ENCODE results near the gene TUBG1. TPM values are rescaled to one million over a fixed set of nuclear protein-coding genes. Genes with fewer than 3 reads are reported as not detected.

Gene TUBG1
- total and polyA plus RNA-seq, 10 of the 15 experiments (the other 5 are each of a cell fraction or from before 2014, with no cell fraction given), result 40.0 to 256 (median 107) TPM

- TF ChIP-seq RELB (IDR thresholded peaks at IDR 0.05; ENCODE audit: low read depth) (peak; percentile 63), BRCA1 (IDR thresholded peaks at IDR 0.05; ENCODE audit: low read depth, low read length) (no peak), EGR1 (IDR thresholded peaks at IDR 0.05; ENCODE audit: borderline replicate concordance in 1 of 2, low read depth in 2 of 2, low read length in 2 of 2) (0 out of 3 replicates have a peak, but pooled peaks of 1 of the 2 experiments have one; percentile 10), ZBED1 (IDR thresholded peaks at IDR 0.05; ENCODE audit: borderline replicate concordance) (no peak), TAF1 (IDR thresholded peaks at IDR 0.05; ENCODE audit: borderline replicate concordance, low read depth, low read length) (peak; percentile 88), RELA (IDR thresholded peaks at IDR 0.05; ENCODE audit: borderline replicate concordance, partially characterized antibody) (peak; percentile 43), YY1 (IDR thresholded peaks at IDR 0.05; ENCODE audit: low read depth, low read length) (peak; percentile 75; the same call in 1 of the 2 replicates), IKZF1 (conservative IDR thresholded peaks at IDR 0.05) (peak; percentile 72), HSF1 (IDR thresholded peaks at IDR 0.05; ENCODE audit: low read depth, low read length) (no peak), NR2C2 (IDR thresholded peaks at IDR 0.05; ENCODE audit: borderline replicate concordance, control insufficient read depth, insufficient read length, low read depth) (no peak), EED (IDR thresholded peaks at IDR 0.05; ENCODE audit: low read depth) (no peak), E2F4 (IDR thresholded peaks at IDR 0.05; ENCODE audit: low read depth, low read length) (peak; percentile 95), DPF2 (IDR thresholded peaks at IDR 0.05) (no peak; the same call in 1 of the 2 replicates), RAD21 (IDR thresholded peaks at IDR 0.05; ENCODE audit: insufficient read depth, low read depth, low read length) (no peak), SRF (IDR thresholded peaks at IDR 0.05; ENCODE audit: low read depth in 2 of 2, low read length in 2 of 2) (0 out of 4 replicates have a peak, but pooled peaks of 1 of the 2 experiments have one; percentile 41), MTA2 (IDR thresholded peaks at IDR 0.05; ENCODE audit: low read depth) (no peak), RFX5 (IDR thresholded peaks at IDR 0.05; ENCODE audit: low read depth, low read length) (no peak), CREM (IDR thresholded peaks at IDR 0.05; ENCODE audit: low read depth) (peak; percentile 75), ELK1 (IDR thresholded peaks at IDR 0.05; ENCODE audit: low read depth, low read length) (no peak), ZNF207 (IDR thresholded peaks at IDR 0.05; ENCODE audit: borderline replicate concordance) (0 out of 2 replicates have a peak, but pooled peaks have one; percentile 35), NRF1 (conservative IDR thresholded peaks at IDR 0.05; ENCODE audit: low read depth, low read length) (peak; percentile 37; the same call in 1 of the 2 replicates), STAT3 (IDR thresholded peaks at IDR 0.05; ENCODE audit: low read depth, low read length) (no peak), NFIC (IDR thresholded peaks at IDR 0.05; ENCODE audit: low read depth, low read length) (no peak; the same call in 1 of the 2 replicates), NR2C1 (IDR thresholded peaks at IDR 0.05) (peak; percentile 87), SMC3 (IDR thresholded peaks at IDR 0.05; ENCODE audit: borderline replicate concordance, low read length) (0 out of 2 replicates have a peak, but pooled peaks have one; percentile 7)
- TF ChIP-seq, protein P1, sequence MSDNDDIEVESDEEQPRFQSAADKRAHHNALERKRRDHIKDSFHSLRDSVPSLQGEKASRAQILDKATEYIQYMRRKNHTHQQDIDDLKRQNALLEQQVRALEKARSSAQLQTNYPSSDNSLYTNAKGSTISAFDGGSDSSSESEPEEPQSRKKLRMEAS (IDR thresholded peaks at IDR 0.05; ENCODE audit: low read depth, low read length), result peak; percentile 27; the same call in 1 of the 2 replicates
Measured at GRCh38 chr17:42577532-42578281, 31.8 kb upstream of the TUBG1 start, which contains the start of gene PSMC3IP (continued).
